NCI-H1417 (cell line): Measurements from ENCODE around the gene FBLN7.

ENCODE experiments used
- DNase-seq, 3 experiments: peaks; one replicate each; lab custom pipeline; 2025; lab: John Stamatoyannopoulos, UW

Gene FBLN7

GRCh38 chr2:112140899-112141625 lies 2.9 kb downstream of the FBLN7 start:
- DNase-seq = no peak

- DNase-seq = peak; percentile 53 to 80 (median 73)
Measured at GRCh38 chr2:112141626-112142007, 3.4 kb downstream of the FBLN7 start.

GRCh38 chr2:112142525-112143078 lies 4.4 kb downstream of the FBLN7 start:
- DNase-seq = no peak

GRCh38 chr2:112143150-112143549 lies 5.0 kb downstream of the FBLN7 start:
- DNase-seq = no peak

- DNase-seq = no peak
Measured at GRCh38 chr2:112144966-112145365, 6.8 kb downstream of the FBLN7 start.

GRCh38 chr2:112147382-112148168 lies 9.4 kb downstream of the FBLN7 start:
- no peak for DNase-seq

- DNase-seq = no peak
Measured at GRCh38 chr2:112148477-112148876, 10.3 kb downstream of the FBLN7 start.

- DNase-seq = no peak
Measured at GRCh38 chr2:112149194-112149593, 11.0 kb downstream of the FBLN7 start.

- DNase-seq = no peak
Measured at GRCh38 chr2:112149866-112150435, 11.8 kb downstream of the FBLN7 start.

- no peak for DNase-seq
Measured at GRCh38 chr2:112150447-112150846, 12.3 kb downstream of the FBLN7 start.

- no peak for DNase-seq
Measured at GRCh38 chr2:112150851-112151250, 12.7 kb downstream of the FBLN7 start.

- no peak for DNase-seq
Measured at GRCh38 chr2:112151271-112151670, 13.1 kb downstream of the FBLN7 start.

- DNase-seq = no peak
Measured at GRCh38 chr2:112151701-112152440, 13.7 kb downstream of the FBLN7 start.

- no peak for DNase-seq
Measured at GRCh38 chr2:112152476-112153178, 14.4 kb downstream of the FBLN7 start.

- DNase-seq = no peak
Measured at GRCh38 chr2:112153179-112153490, 14.9 kb downstream of the FBLN7 start.

- no peak for DNase-seq
Measured at GRCh38 chr2:112153501-112153900, 15.3 kb downstream of the FBLN7 start.

- no peak for DNase-seq
Measured at GRCh38 chr2:112154246-112155117, 16.3 kb downstream of the FBLN7 start.

GRCh38 chr2:112155331-112156151 lies 17.4 kb downstream of the FBLN7 start:
- peak in 1 of 3 experiments; percentile 6 for DNase-seq

- no peak for DNase-seq
Measured at GRCh38 chr2:112156152-112156986, 18.2 kb downstream of the FBLN7 start.
